ENCODE results near the gene ARID1A.
A peak's percentile ranks its signal among the peaks of the same experiment; 100 is the strongest.
"Not testable (repeated sequence)": the region's sequence is repeated elsewhere in the genome, so short reads cannot be mapped to it uniquely, and the experiment has no call there.

Gene ARID1A

DNA sequence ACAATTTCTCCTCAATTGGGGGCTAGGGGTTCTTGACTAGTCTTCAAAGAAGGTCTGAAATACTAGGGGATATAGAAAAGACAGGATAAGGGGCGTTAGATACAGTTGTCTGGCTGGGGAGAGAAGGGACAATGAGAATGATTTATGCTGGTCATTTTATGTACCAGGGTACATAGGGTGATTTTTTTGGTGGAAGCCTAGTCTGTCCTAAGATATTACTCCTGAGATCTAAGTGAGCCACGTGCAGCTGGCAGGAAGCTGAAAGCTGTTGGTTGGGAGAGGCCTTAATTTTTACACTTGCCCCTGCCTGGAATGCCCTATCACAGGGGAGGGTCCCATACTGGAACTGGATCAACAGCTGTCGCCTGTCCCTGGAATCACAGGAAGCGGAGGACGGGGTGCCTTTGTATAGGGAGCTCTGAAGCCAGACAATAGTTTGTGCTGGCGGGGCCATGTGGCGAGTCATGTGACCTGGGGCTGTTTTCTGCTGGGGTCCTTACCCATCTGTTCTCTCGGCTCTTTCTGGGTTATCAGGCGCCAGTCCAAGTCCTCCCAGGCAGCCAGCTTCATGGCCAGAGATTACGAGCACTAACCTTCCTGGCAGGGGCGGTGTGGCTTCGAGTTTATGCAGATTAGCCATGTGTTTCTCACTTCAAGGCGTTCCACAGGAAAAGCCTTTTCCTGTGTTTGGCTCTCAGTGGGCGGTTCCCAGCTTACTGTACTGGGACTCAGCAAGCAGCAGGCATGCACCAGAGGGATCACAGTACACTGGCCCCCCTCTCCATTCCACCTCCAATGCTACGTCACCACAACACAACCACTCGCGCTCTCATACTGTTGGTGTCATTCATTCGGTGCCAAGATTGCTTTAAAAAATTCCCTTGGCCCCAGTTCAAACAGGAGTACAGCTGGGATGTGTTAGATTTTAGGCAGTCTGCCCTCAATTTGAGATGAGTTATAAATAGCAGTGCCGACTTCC, 27.5 kb downstream of the ARID1A start:
- peaks cover 100% of the 10 kb centered on the region for H3K79me2 ChIP-seq (ENCODE audit: insufficient read depth, low read length)
- H3K4me3 ChIP-seq (ENCODE audit: low read length, poor library complexity, severe bottlenecking) = peak overlapping the region; percentile 44
- no peaks in the 10 kb centered on the region for H3K9me3 ChIP-seq (ENCODE audit: insufficient read depth, low read depth, low read length)
- TF ChIP-seq EZH2phosphoT487 (IDR thresholded peaks at IDR 0.05; ENCODE audit: borderline replicate concordance) = no peak
- TF ChIP-seq, protein P1, sequence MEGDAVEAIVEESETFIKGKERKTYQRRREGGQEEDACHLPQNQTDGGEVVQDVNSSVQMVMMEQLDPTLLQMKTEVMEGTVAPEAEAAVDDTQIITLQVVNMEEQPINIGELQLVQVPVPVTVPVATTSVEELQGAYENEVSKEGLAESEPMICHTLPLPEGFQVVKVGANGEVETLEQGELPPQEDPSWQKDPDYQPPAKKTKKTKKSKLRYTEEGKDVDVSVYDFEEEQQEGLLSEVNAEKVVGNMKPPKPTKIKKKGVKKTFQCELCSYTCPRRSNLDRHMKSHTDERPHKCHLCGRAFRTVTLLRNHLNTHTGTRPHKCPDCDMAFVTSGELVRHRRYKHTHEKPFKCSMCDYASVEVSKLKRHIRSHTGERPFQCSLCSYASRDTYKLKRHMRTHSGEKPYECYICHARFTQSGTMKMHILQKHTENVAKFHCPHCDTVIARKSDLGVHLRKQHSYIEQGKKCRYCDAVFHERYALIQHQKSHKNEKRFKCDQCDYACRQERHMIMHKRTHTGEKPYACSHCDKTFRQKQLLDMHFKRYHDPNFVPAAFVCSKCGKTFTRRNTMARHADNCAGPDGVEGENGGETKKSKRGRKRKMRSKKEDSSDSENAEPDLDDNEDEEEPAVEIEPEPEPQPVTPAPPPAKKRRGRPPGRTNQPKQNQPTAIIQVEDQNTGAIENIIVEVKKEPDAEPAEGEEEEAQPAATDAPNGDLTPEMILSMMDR (conservative IDR thresholded peaks at IDR 0.05; ENCODE audit: low read length) = no peak
- no peaks in the 10 kb centered on the region for H3K9me2 ChIP-seq (replicated peaks; ENCODE audit: low read depth, low read length)
- H3K4me1 ChIP-seq (ENCODE audit: insufficient read depth, low read length, poor library complexity, severe bottlenecking) = peaks cover 45% of the 10 kb centered on the region
- peaks cover 25% of the 10 kb centered on the region; the same call in 1 of the 2 replicates for H3K36me3 ChIP-seq (ENCODE audit: insufficient read depth, low read length)
- H3K4me2 ChIP-seq (ENCODE audit: low read depth, low read length, poor library complexity, severe bottlenecking) = peak overlapping the region; percentile 70
- peaks cover 95% of the 10 kb centered on the region for H4K20me1 ChIP-seq (ENCODE audit: insufficient read depth, low read length, poor library complexity, severe bottlenecking)
- H3K9ac ChIP-seq (ENCODE audit: low read depth, low read length, poor library complexity, severe bottlenecking) = peak overlapping the region; percentile 0
- no peaks in the 10 kb centered on the region for H3K27me3 ChIP-seq (ENCODE audit: insufficient read depth, low read length, poor library complexity, severe bottlenecking)
- H2AFZ ChIP-seq (ENCODE audit: low read length) = no peak overlapping the region
- H3F3A ChIP-seq (ENCODE audit: low read depth) = peaks cover 12% of the 10 kb centered on the region; the same call in 1 of the 2 replicates

DNA sequence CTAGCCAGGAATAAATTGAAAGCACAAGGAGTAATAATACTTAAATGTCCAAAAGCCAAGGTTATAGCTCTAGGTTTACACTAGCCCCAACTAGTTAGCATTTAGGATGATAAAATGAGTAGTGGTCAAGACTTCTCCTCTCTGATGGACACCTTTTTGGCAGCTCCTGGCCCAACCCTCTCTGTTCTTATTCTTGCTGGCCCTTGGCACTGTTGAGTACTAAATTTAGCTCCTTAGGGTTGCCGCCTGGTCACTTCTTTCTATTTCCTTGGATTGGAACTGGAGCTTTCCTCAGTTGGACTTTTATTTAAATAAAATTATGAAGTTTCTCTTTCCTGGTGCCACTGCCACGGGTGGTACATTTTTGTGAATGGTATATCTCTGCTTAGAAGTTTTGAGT, 28.3 kb downstream of the ARID1A start:
- Histone ChIP-seq H4K20me1 (ENCODE audit: insufficient read depth, low read length, poor library complexity, severe bottlenecking) (peaks cover 95% of the 10 kb centered on the region), H3K27me3 (ENCODE audit: insufficient read depth, low read length, poor library complexity, severe bottlenecking) (no peaks in the 10 kb centered on the region), H3K9ac (ENCODE audit: low read depth, low read length, poor library complexity, severe bottlenecking) (no peak overlapping the region), H3K4me3 (ENCODE audit: low read length, poor library complexity, severe bottlenecking) (peak overlapping the region; percentile 44), H2AFZ (ENCODE audit: low read length) (no peak overlapping the region), H3K9me2 (replicated peaks; ENCODE audit: low read depth, low read length) (no peaks in the 10 kb centered on the region), H3K9me3 (ENCODE audit: insufficient read depth, low read depth, low read length) (no peaks in the 10 kb centered on the region), H3K79me2 (ENCODE audit: insufficient read depth, low read length) (peaks cover 100% of the 10 kb centered on the region), H3K36me3 (ENCODE audit: insufficient read depth, low read length) (peaks cover 23% of the 10 kb centered on the region; the same call in 1 of the 2 replicates), H3K4me1 (ENCODE audit: insufficient read depth, low read length, poor library complexity, severe bottlenecking) (peaks cover 45% of the 10 kb centered on the region), H3F3A (ENCODE audit: low read depth) (peaks cover 8% of the 10 kb centered on the region; the same call in 1 of the 2 replicates), H3K4me2 (ENCODE audit: low read depth, low read length, poor library complexity, severe bottlenecking) (peak overlapping the region; percentile 70)
- TF ChIP-seq EZH2phosphoT487 (IDR thresholded peaks at IDR 0.05; ENCODE audit: borderline replicate concordance) = no peak
- TF ChIP-seq, protein P1 (conservative IDR thresholded peaks at IDR 0.05; ENCODE audit: low read length) = no peak

- H3K9ac ChIP-seq (ENCODE audit: low read depth, low read length, poor library complexity, severe bottlenecking) = no peak overlapping the region
- peaks cover 98% of the 10 kb centered on the region for H4K20me1 ChIP-seq (ENCODE audit: insufficient read depth, low read length, poor library complexity, severe bottlenecking)
- H2AFZ ChIP-seq (ENCODE audit: low read length) = no peak overlapping the region
- H3K79me2 ChIP-seq (ENCODE audit: insufficient read depth, low read length) = peaks cover 100% of the 10 kb centered on the region
- no peaks in the 10 kb centered on the region for H3K9me3 ChIP-seq (ENCODE audit: insufficient read depth, low read depth, low read length)
- no peak overlapping the region for H3K4me3 ChIP-seq (ENCODE audit: low read length, poor library complexity, severe bottlenecking)
- no peaks in the 10 kb centered on the region for H3K9me2 ChIP-seq (replicated peaks; ENCODE audit: low read depth, low read length)
- H3K36me3 ChIP-seq (ENCODE audit: insufficient read depth, low read length) = peaks cover 27% of the 10 kb centered on the region; the same call in 1 of the 2 replicates
- H3F3A ChIP-seq (ENCODE audit: low read depth) = peaks cover 8% of the 10 kb centered on the region; the same call in 1 of the 2 replicates
- no peak overlapping the region for H3K4me2 ChIP-seq (ENCODE audit: low read depth, low read length, poor library complexity, severe bottlenecking)
- no peaks in the 10 kb centered on the region for H3K27me3 ChIP-seq (ENCODE audit: insufficient read depth, low read length, poor library complexity, severe bottlenecking)
- peaks cover 45% of the 10 kb centered on the region for H3K4me1 ChIP-seq (ENCODE audit: insufficient read depth, low read length, poor library complexity, severe bottlenecking)
- TF ChIP-seq EZH2phosphoT487 (IDR thresholded peaks at IDR 0.05; ENCODE audit: borderline replicate concordance) = no peak
- TF ChIP-seq, protein P1 (conservative IDR thresholded peaks at IDR 0.05; ENCODE audit: low read length) = no peak
Observed at GRCh38 chr1:26724926-26725325, 29.1 kb downstream of the ARID1A start.

GRCh38 chr1:26725904-26726303, 30.1 kb downstream of the ARID1A start:
- peaks cover 31% of the 10 kb centered on the region; the same call in 1 of the 2 replicates for H3K36me3 ChIP-seq (ENCODE audit: insufficient read depth, low read length)
- not testable (repeated sequence) for H2AFZ ChIP-seq (ENCODE audit: low read length); H3K4me3 ChIP-seq (ENCODE audit: low read length, poor library complexity, severe bottlenecking); H3F3A ChIP-seq (ENCODE audit: low read depth); H3K9ac ChIP-seq (ENCODE audit: low read depth, low read length, poor library complexity, severe bottlenecking); H3K27me3 ChIP-seq (ENCODE audit: insufficient read depth, low read length, poor library complexity, severe bottlenecking); H3K4me2 ChIP-seq (ENCODE audit: low read depth, low read length, poor library complexity, severe bottlenecking); H3K9me2 ChIP-seq (replicated peaks; ENCODE audit: low read depth, low read length); H3K9me3 ChIP-seq (ENCODE audit: insufficient read depth, low read depth, low read length)
- H3K79me2 ChIP-seq (ENCODE audit: insufficient read depth, low read length) = peaks cover 99% of the 10 kb centered on the region
- peaks cover 98% of the 10 kb centered on the region for H4K20me1 ChIP-seq (ENCODE audit: insufficient read depth, low read length, poor library complexity, severe bottlenecking)
- peaks cover 39% of the 10 kb centered on the region for H3K4me1 ChIP-seq (ENCODE audit: insufficient read depth, low read length, poor library complexity, severe bottlenecking)
